Body of pancreas (tissue), 4 donors: ENCODE data around the gene DCTN1.
A peak's percentile ranks its signal among the peaks of the same experiment; 100 is the strongest.

ENCODE experiments used
- CTCF ChIP-seq, 7 experiments: fragments of 450-650 bp in 4 of 7; fragments of 200-600 bp in 3 of 7; sonication (generic) in 3 of 7; IDR thresholded peaks; one replicate each; pipeline ENCODE4 v1.5.1; 2016 to 2019; ENCODE audit warnings: antibody characterized with exemption in 7 of 7
- POLR2A ChIP-seq, 3 donors: fragments of 450-650 bp; IDR thresholded peaks; one replicate each; pipeline ENCODE4 v1.6.1; 2016; ENCODE audit warnings: antibody characterized with exemption in 3 of 3, mild to moderate bottlenecking in 2 of 3

- TF ChIP-seq CTCF (IDR thresholded peaks at IDR 0.05): no peak
- TF ChIP-seq POLR2A (IDR thresholded peaks at IDR 0.05): peak in 1 of 3 donors; percentile 6
Measured at GRCh38 chr2:74423231-74424095, 43.4 kb upstream of the DCTN1 start.
